GM12878 (cell line): Measurements from ENCODE around the gene AP3B2. TPM values are rescaled to one million over a fixed set of nuclear protein-coding genes. Genes with fewer than 3 reads are reported as not detected.

Experiments used
- ATAC-seq: fragments of 200-7000 bp; cut with Tn5 transposase; 3 replicates; pipeline ENCODE4 v1.9.1; 2020; ENCODE audit warnings: mild to moderate bottlenecking, moderate library complexity
- BruUV-seq: library from RNA; stranded (reverse); fragments of 400-500 nt; replicated peaks from 2 replicates; lab custom pipeline; 2021; lab: Mats Ljungman, UMichigan
- CTCF ChIA-PET: fragments of 300-600 bp; sonication (Branson Sonifier 250); formaldehyde crosslinking; extraction: SDS; loops from one replicate; lab custom pipeline; 2021; ENCODE audit warnings: inconsistent platforms; lab: Yijun Ruan, JAX
- POLR2A ChIA-PET: fragments of 350-600 bp; formaldehyde crosslinking; extraction: SDS; loops from one replicate; lab custom pipeline; 2021; ENCODE audit warnings: inconsistent platforms; lab: Charles Lee
- RAD21 ChIA-PET: fragments of 300-600 bp; sonication (Branson Sonifier 250); formaldehyde crosslinking; loops from one replicate; lab custom pipeline; 2023; ENCODE audit warnings: antibody characterized with exemption; ENCODE audit not compliant: unreplicated experiment; lab: Charles Lee
- SMC1A ChIA-PET: fragments of 300-600 bp; sonication (Branson Sonifier 250); formaldehyde crosslinking; loops from one replicate; lab custom pipeline; 2023; ENCODE audit not compliant: unreplicated experiment, uncharacterized antibody; lab: Charles Lee
- DNase-seq: peaks from one replicate; pipeline ENCODE4 v3.0.0-alpha.2; 2011; ENCODE audit warnings: low read depth, low spot score
- FAIRE-seq: peaks from 3 replicates; lab custom pipeline; 2011; peaks lifted over from hg19 to GRCh38; lab: Jason Lieb, UNC
- H2AFZ ChIP-seq: 2 replicates; pipeline ENCODE4 v1.6.0; 2011; ENCODE audit warnings: low read depth, low read length, control low read depth; ENCODE audit not compliant: control insufficient read depth
- H3K27ac ChIP-seq: 2 replicates; pipeline ENCODE4 v1.5.1; 2011; ENCODE audit warnings: control low read depth; ENCODE audit not compliant: control insufficient read depth, insufficient read depth
- H3K27me3 ChIP-seq, 2 experiments: replicated peaks in 1 of 2; 2 replicates each; pipeline versions ENCODE4 v1.6.0 to v1.6.1; 2011; ENCODE audit warnings: low read length in 1 of 2; ENCODE audit not compliant: control insufficient read depth in 2 of 2, insufficient read depth in 2 of 2
- H3K36me3 ChIP-seq, 2 experiments: 2 replicates each; pipeline ENCODE4 v1.5.1; 2011; ENCODE audit warnings: low read length in 1 of 2; ENCODE audit not compliant: control insufficient read depth in 2 of 2, insufficient read depth in 2 of 2
- H3K4me1 ChIP-seq: 2 replicates; pipeline ENCODE4 v1.6.1; 2011; ENCODE audit warnings: mild to moderate bottlenecking, low read length, moderate library complexity, mixed read lengths; ENCODE audit not compliant: control insufficient read depth, insufficient read depth
- H3K4me2 ChIP-seq: 2 replicates; pipeline ENCODE4 v1.6.0; 2011; ENCODE audit warnings: control low read depth; ENCODE audit not compliant: control insufficient read depth, insufficient read depth
- H3K4me3 ChIP-seq: fragments of 200-600 bp; sonication (generic); 2 replicates; pipeline ENCODE4 v1.5.1; 2016
- H3K79me2 ChIP-seq: 2 replicates; pipeline ENCODE4 v1.6.0; 2011; ENCODE audit warnings: low read length; ENCODE audit not compliant: control insufficient read depth, insufficient read depth
- H3K9ac ChIP-seq: 2 replicates; pipeline ENCODE4 v1.8.0; 2011; ENCODE audit warnings: low read length, control low read depth, mixed read lengths; ENCODE audit not compliant: control insufficient read depth, insufficient read depth
- H3K9me3 ChIP-seq: replicated peaks from 3 replicates; pipeline ENCODE4 v1.5.1; 2011; ENCODE audit warnings: mild to moderate bottlenecking, low read length; ENCODE audit not compliant: control insufficient read depth, insufficient read depth
- H4K20me1 ChIP-seq: 2 replicates; pipeline ENCODE4 v1.6.0; 2011; ENCODE audit not compliant: control insufficient read depth, insufficient read depth
- BCL11A ChIP-seq: IDR thresholded peaks from 2 replicates; pipeline ENCODE4 v1.6.1; 2011; ENCODE audit warnings: low read depth, low read length
- ELK1 ChIP-seq: IDR thresholded peaks from 2 replicates; pipeline ENCODE4 v1.6.1; 2012; ENCODE audit warnings: low read depth, low read length, improper control_type of control experiment
- EP300 ChIP-seq, 2 experiments: fragments of 150-350 bp in 1 of 2; IDR thresholded peaks; 2 replicates each; pipeline ENCODE4 v1.6.1; 2011 to 2012; ENCODE audit warnings: low read depth in 2 of 2, low read length in 2 of 2, borderline replicate concordance in 1 of 2, improper control_type of control experiment in 1 of 2, inconsistent platforms in 1 of 2; ENCODE audit not compliant: control insufficient read depth in 1 of 2
- EZH2 ChIP-seq: IDR thresholded peaks from 2 replicates; pipeline ENCODE4 v1.6.1; 2012; ENCODE audit warnings: low read depth, mild to moderate bottlenecking, control low read depth, inconsistent platforms, low read length, borderline replicate concordance; ENCODE audit not compliant: control insufficient read depth
- FOXK2 ChIP-seq: fragments of 450-650 bp; IDR thresholded peaks from 2 replicates; pipeline ENCODE4 v1.6.1; 2017; ENCODE audit warnings: mild to moderate bottlenecking, moderate library complexity
- KDM1A ChIP-seq: fragments of 200-600 bp; sonication (generic); IDR thresholded peaks from 2 replicates; pipeline ENCODE4 v1.6.1; 2016; ENCODE audit warnings: borderline replicate concordance
- RELA ChIP-seq: fragments of 450-650 bp; IDR thresholded peaks from 2 replicates; pipeline ENCODE4 v1.8.0; 2014; ENCODE audit warnings: borderline replicate concordance; ENCODE audit not compliant: partially characterized antibody
- SIN3A ChIP-seq: IDR thresholded peaks from 2 replicates; pipeline ENCODE4 v1.6.1; 2012; ENCODE audit warnings: low read depth, low read length, improper control_type of control experiment
- SMAD1 ChIP-seq: fragments of 450-650 bp; IDR thresholded peaks from 2 replicates; pipeline ENCODE4 v1.6.1; 2018; ENCODE audit warnings: mild to moderate bottlenecking, low read depth; ENCODE audit not compliant: partially characterized antibody
- SREBF1 ChIP-seq: IDR thresholded peaks from 2 replicates; pipeline ENCODE4 v1.6.1; 2012; ENCODE audit warnings: mild to moderate bottlenecking, low read length
- TCF3 ChIP-seq: IDR thresholded peaks from 2 replicates; pipeline ENCODE4 v1.6.1; 2012; ENCODE audit warnings: low read depth, mild to moderate bottlenecking, low read length, borderline replicate concordance; ENCODE audit not compliant: insufficient read depth
- WGBS: methylation state at CpG from one replicate; pipeline ENCODE4 v1.1.6; 2016; ENCODE audit warnings: low lambda C conversion rate; ENCODE audit not compliant: insufficient replicate concordance, insufficient coverage; ENCODE audit errors: missing lambda C conversion rate; 5-methylcytosine and 5-hydroxymethylcytosine counted together
- in situ Hi-C: fragments of 300-500 bp; cut with MboI; formaldehyde crosslinking; loops from 9 replicates; pipeline ENCODE4 v1.14.3; 2018; ENCODE audit warnings: mixed read lengths
- intact Hi-C: fragments of 100-400 bp; cut with micrococcal nuclease; formaldehyde crosslinking; loops from one replicate; pipeline ENCODE4 v1.14.2; 2022; ENCODE audit not compliant: unreplicated experiment
- polyA plus RNA-seq, 11 experiments: library from polyadenylated mRNA; depleted of rRNA in 4 of 11; unstranded in 6 of 11; stranded (reverse) in 5 of 11; fragments of >200 nt; fragmentation: Nextera tagmentation in 4 of 11; fragmentation: Illumina TruSeq in 1 of 11; extraction: Ambion mirVana in 4 of 11; extraction: Trizol in 1 of 11; gene quantifications; 1 replicate in 1 of 11; 2 replicates in 10 of 11; pipeline versions ENCODE4 v1.2.1 to v1.2.3, GENCODE V29; 2011 to 2016; ENCODE audit warnings: inconsistent platforms in 2 of 11, missing spikeins in 2 of 11, low read depth in 1 of 11
- total RNA-seq, 4 experiments: library from RNA; depleted of rRNA in 3 of 4; stranded (reverse); fragments of >200 nt in 3 of 4; fragmentation: Illumina TruSeq in 1 of 4; extraction: Trizol in 1 of 4; gene quantifications; 2 replicates each; pipeline versions ENCODE4 v1.2.1 to v1.2.3, GENCODE V29; 2013 to 2021

The AP3B2 gene
- total and polyA plus RNA-seq, 10 of the 15 experiments (the other 5 are each of a cell fraction or from before 2014, with no cell fraction given), result not detected

- ChIA-PET CTCF (no interaction called here), SMC1A (no interaction called here), POLR2A (no interaction called here), RAD21 (no interaction called here)
- no peak for TF ChIP-seq FOXK2
- TF ChIP-seq RELA, result no peak
- TF ChIP-seq EZH2, result no peak
- TF ChIP-seq SMAD1, result no peak
- TF ChIP-seq SIN3A, result no peak
- TF ChIP-seq SREBF1, result no peak
- TF ChIP-seq KDM1A, result no peak
- no peak for TF ChIP-seq ELK1
- TF ChIP-seq TCF3, result no peak
- TF ChIP-seq EP300 (IDR thresholded peaks at IDR 0.05; ENCODE audit: borderline replicate concordance in 1 of 2, control insufficient read depth in 1 of 2, low read depth in 2 of 2, low read length in 2 of 2), result no peak
- TF ChIP-seq BCL11A, result no peak
- Histone ChIP-seq H3K36me3 (no peaks in the 10 kb centered on the region), H3K9me3 (no peaks in the 10 kb centered on the region), H3K27ac (no peak overlapping the region), H3K79me2 (no peaks in the 10 kb centered on the region), H3K4me3 (0 out of 2 replicates have a peak overlapping the region, but pooled peaks have one; percentile 68), H3K4me1 (0 out of 2 replicates have a peak, but pooled peaks cover 4% of the 10 kb centered on the region), H3K4me2 (peak overlapping the region; percentile 93; the same call in 1 of the 2 replicates), H2AFZ (peak overlapping the region; percentile 48), H4K20me1 (no peaks in the 10 kb centered on the region), H3K9ac (no peak overlapping the region), H3K27me3 (no peaks in the 10 kb centered on the region; a peak in 1 of 4 replicates)
- in situ Hi-C loops (no loop called here), intact Hi-C loops (no loop called here)
- no peak for DNase-seq
- 30% methylated on average over 14 of the region's 14 CpGs for WGBS
- ATAC-seq, result no peak
- FAIRE-seq, result no peak
- BruUV-seq, result no TSS peak
Observed at GRCh38 chr15:82710208-82710555, 507 bp upstream of the AP3B2 start.
